ENCODE data around the gene TPGS1.
A peak's percentile ranks its signal among the peaks of the same experiment; 100 is the strongest.

TPGS1 gene

DNA sequence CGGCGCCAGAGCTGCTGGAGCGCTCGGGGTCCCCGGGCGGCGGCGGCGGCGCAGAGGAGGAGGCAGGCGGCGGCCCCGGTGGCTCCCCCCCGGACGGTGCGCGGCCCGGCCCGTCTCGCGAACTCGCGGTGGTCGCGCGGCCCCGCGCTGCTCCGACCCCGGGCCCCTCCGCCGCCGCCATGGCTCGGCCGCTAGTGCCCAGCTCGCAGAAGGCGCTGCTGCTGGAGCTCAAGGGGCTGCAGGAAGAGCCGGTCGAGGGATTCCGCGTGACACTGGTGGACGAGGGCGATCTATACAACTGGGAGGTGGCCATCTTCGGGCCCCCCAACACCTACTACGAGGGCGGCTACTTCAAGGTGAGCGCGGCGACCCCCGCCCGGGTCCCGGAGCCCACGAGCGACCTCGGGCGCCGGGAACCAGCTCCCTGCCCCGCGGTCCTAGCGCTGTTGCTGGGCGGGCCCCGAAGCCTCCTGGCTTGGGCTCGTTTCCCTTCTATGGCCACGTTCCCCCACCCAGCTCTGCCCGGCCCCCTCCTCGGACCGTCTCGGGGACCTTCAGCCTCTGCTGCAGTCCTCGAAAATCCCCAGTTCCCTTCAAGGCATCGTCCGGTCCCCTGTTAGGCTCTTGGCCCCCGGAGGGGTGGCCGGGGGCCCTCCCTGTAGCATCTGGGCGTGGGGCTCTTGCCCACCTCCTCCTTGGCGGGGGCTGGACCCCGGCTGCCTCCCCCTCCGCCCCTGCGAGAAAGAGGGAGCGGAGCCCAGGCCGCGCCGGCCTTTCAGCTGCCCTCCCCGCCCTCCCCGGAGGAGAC is 24.7 kb downstream of the TPGS1 start, which contains the start of gene CDC34:
Gene CDC34 (plus strand): TSS at position 8 of the 808 bp plus-strand sequence. CDS start 172 bp downstream, at position 180.
- 0 out of 2 replicates have a peak, but pooled peaks have one; percentile 6 for TF ChIP-seq YY1 (IDR thresholded peaks at IDR 0.05; ENCODE audit: low read depth)
- peak; percentile 88 for TF ChIP-seq ZBTB7A (IDR thresholded peaks at IDR 0.05; ENCODE audit: low read depth)
- no peak for TF ChIP-seq EGR1 (IDR thresholded peaks at IDR 0.05)
- TF ChIP-seq TAF1 (IDR thresholded peaks at IDR 0.05; ENCODE audit: low read depth) = peak; percentile 44; the same call in 1 of the 2 replicates

DNA sequence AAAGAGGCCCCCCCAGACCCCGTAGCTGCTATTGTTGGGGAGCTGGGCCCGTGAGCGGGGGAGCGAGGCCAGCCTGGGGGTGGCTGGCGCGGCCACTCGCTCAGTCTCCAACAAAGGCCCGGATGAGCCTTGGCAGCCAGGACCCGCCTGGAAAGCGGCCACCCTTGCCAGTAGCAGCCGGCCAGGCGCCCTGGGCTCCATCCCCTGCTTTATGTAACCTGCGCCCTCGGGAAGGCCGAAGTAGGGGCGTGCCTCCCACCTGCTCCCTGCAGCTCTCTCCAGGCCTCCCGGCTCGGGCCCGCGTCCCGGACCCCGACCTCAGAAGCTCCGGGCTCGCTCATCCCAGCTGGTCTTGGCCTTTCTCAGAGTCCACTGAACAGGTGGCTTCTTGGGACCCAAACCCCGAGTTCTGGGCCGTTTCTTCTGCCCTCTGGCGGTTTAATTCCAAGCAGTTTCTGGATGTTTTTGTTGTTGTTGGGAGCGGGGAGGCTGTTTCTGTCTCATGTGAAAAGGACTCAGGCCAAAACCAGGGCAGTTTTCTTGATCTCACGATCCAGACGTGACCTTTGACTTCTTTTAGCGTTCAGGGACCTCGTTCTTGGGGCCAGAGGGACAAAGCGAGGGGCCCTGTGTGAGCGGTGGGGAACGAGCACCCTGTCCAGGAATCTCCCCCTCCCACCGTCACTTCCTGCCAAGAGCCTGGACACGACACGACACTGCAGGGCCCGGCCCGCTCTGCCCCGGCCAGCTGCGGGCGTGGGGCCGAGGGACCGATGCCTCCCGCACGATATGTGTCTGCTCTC is 25.5 kb downstream of the TPGS1 start:
- TF ChIP-seq YY1 (IDR thresholded peaks at IDR 0.05; ENCODE audit: low read depth) (no peak), TAF1 (IDR thresholded peaks at IDR 0.05; ENCODE audit: low read depth) (no peak), CREB1 (IDR thresholded peaks at IDR 0.05; ENCODE audit: low read depth) (no peak), RAD21 (IDR thresholded peaks at IDR 0.05; ENCODE audit: low read depth) (peak; percentile 18; the same call in 1 of the 2 replicates), ZBTB7A (IDR thresholded peaks at IDR 0.05; ENCODE audit: low read depth) (no peak; the same call in 1 of the 2 replicates), FOXM1 (IDR thresholded peaks at IDR 0.05; ENCODE audit: borderline replicate concordance, low read depth) (no peak)

DNA sequence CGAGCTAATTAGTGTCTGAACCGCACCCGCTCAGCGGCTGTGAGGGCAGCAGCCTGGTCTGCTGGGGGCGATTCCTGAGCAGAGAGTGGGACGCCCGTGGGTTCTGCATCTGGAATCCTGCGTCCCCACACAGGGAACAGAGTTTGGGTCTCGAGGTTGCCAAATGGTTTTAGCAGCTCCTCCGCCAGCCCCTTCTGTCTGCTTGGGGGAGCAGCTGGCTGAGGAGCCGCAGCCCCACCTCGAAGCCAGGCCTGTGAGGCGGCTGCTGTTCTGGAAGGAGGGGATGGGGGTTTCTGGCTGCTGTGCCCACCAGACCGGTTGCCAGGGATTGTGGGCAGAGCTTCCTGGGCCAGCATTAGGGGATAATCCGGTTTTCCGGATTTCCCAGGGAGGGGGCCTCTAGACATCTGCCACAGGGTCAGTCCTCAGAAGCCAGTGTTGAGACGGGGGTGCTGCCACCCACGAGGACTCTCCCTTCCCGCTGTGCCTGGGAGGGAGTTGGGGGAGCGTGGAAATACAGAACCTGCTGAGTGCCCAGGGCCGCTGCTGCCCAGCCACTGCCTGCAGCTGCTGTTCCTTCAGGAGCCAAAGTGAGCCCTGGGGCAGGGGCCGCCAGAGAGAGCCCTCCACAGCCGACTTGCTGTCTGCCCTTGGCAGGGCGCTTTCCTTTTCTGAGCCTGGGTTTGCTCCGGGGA is 26.2 kb downstream of the TPGS1 start:
- TF ChIP-seq EGR1 (IDR thresholded peaks at IDR 0.05) (no peak), CREB1 (IDR thresholded peaks at IDR 0.05; ENCODE audit: low read depth) (no peak), TAF1 (IDR thresholded peaks at IDR 0.05; ENCODE audit: low read depth) (no peak), FOXM1 (IDR thresholded peaks at IDR 0.05; ENCODE audit: borderline replicate concordance, low read depth) (no peak), NFIC (IDR thresholded peaks at IDR 0.05) (no peak), CEBPB (IDR thresholded peaks at IDR 0.05) (no peak), TEAD4 (IDR thresholded peaks at IDR 0.05) (no peak)
- TF ChIP-seq, protein P1, sequence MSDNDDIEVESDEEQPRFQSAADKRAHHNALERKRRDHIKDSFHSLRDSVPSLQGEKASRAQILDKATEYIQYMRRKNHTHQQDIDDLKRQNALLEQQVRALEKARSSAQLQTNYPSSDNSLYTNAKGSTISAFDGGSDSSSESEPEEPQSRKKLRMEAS (IDR thresholded peaks at IDR 0.05) = no peak

DNA sequence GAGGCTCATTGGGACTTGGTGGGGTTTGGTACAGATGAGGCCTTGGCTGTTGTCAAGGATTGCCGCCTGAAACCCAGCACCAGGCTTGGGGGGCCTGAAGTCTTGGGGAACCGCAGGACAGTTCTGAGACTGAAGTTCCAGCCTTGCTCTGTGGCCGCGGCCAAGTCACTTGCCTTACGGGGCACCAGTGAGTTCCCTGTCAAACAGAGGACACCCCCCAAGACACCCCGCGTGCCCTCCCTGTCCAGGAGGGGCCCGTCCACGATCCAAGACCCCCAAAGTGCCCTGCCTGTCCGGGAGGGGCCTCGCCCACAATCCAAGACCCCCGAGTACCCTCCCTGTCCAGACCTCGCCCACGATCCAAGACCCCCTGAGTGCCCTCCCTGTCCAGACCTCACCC is 26.8 kb downstream of the TPGS1 start:
- no peak for TF ChIP-seq FOXM1 (IDR thresholded peaks at IDR 0.05; ENCODE audit: borderline replicate concordance, low read depth)
- TF ChIP-seq, protein P2, sequence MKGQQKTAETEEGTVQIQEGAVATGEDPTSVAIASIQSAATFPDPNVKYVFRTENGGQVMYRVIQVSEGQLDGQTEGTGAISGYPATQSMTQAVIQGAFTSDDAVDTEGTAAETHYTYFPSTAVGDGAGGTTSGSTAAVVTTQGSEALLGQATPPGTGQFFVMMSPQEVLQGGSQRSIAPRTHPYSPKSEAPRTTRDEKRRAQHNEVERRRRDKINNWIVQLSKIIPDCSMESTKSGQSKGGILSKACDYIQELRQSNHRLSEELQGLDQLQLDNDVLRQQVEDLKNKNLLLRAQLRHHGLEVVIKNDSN (IDR thresholded peaks at IDR 0.05) = no peak
- no peak for TF ChIP-seq ZBTB7A (IDR thresholded peaks at IDR 0.05; ENCODE audit: low read depth)
- TF ChIP-seq CEBPB (IDR thresholded peaks at IDR 0.05) = no peak
- no peak for TF ChIP-seq EGR1 (IDR thresholded peaks at IDR 0.05)
- TF ChIP-seq TAF1 (IDR thresholded peaks at IDR 0.05; ENCODE audit: low read depth) = no peak
- no peak for TF ChIP-seq YY1 (IDR thresholded peaks at IDR 0.05; ENCODE audit: low read depth)
- TF ChIP-seq RAD21 (IDR thresholded peaks at IDR 0.05; ENCODE audit: low read depth) = no peak
- no peak for TF ChIP-seq EP300 (IDR thresholded peaks at IDR 0.05; ENCODE audit: borderline replicate concordance)

DNA sequence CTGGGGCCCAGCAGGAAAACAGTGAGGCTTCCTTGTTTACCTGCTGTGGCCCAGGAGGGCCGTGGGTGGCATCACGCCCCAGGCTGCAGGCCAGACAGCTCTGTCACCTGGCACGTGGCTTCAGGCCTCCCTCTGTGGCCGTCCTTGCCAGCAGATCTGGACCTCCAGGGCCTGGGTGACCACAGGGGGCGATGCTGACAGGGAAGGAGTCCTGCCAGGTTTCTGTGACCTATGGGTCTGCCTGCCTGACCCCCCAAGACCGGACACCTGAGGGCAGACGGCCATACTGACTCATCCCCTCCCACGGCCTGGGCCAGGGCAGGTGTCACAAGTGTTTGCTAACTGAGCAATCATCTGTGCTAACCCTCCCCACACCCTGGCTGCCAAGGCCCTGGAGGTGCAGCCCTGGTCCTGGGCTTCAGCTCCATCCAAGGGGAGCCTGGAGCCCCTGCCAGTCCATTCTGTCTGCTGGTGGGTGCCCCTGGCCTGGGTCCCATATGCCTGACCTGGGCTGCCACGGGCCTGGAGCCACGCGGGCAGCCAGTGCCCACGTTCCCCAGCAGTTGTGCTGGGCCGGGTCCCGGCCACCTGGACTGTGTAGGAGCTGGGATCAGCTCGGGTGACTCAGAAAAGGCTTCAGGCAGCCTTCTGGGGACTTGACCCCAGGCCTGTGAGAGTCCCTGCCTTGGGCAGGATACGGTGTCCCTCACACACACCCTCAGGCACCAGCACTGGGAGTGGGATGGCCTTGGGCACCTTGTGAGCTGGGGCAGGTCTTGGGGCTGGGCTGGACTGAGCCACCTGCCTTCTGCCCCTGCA is 27.9 kb downstream of the TPGS1 start:
- TF ChIP-seq, protein P3, sequence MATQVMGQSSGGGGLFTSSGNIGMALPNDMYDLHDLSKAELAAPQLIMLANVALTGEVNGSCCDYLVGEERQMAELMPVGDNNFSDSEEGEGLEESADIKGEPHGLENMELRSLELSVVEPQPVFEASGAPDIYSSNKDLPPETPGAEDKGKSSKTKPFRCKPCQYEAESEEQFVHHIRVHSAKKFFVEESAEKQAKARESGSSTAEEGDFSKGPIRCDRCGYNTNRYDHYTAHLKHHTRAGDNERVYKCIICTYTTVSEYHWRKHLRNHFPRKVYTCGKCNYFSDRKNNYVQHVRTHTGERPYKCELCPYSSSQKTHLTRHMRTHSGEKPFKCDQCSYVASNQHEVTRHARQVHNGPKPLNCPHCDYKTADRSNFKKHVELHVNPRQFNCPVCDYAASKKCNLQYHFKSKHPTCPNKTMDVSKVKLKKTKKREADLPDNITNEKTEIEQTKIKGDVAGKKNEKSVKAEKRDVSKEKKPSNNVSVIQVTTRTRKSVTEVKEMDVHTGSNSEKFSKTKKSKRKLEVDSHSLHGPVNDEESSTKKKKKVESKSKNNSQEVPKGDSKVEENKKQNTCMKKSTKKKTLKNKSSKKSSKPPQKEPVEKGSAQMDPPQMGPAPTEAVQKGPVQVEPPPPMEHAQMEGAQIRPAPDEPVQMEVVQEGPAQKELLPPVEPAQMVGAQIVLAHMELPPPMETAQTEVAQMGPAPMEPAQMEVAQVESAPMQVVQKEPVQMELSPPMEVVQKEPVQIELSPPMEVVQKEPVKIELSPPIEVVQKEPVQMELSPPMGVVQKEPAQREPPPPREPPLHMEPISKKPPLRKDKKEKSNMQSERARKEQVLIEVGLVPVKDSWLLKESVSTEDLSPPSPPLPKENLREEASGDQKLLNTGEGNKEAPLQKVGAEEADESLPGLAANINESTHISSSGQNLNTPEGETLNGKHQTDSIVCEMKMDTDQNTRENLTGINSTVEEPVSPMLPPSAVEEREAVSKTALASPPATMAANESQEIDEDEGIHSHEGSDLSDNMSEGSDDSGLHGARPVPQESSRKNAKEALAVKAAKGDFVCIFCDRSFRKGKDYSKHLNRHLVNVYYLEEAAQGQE (IDR thresholded peaks at IDR 0.05; ENCODE audit: low read depth) = no peak
- TF ChIP-seq EP300 (IDR thresholded peaks at IDR 0.05; ENCODE audit: borderline replicate concordance) = no peak
- TF ChIP-seq NFIC (IDR thresholded peaks at IDR 0.05) = peak; percentile 39
- no peak for TF ChIP-seq TAF1 (IDR thresholded peaks at IDR 0.05; ENCODE audit: low read depth)
- no peak for TF ChIP-seq RAD21 (IDR thresholded peaks at IDR 0.05; ENCODE audit: low read depth)
- no peak for TF ChIP-seq EGR1 (IDR thresholded peaks at IDR 0.05)
- TF ChIP-seq, protein P1 (IDR thresholded peaks at IDR 0.05) = peak; percentile 66
- no peak for TF ChIP-seq TEAD4 (IDR thresholded peaks at IDR 0.05)
- TF ChIP-seq CREB1 (IDR thresholded peaks at IDR 0.05; ENCODE audit: low read depth) = no peak
- no peak for TF ChIP-seq CEBPB (IDR thresholded peaks at IDR 0.05)
- TF ChIP-seq FOXM1 (IDR thresholded peaks at IDR 0.05; ENCODE audit: borderline replicate concordance, low read depth) = no peak
- TF ChIP-seq YY1 (IDR thresholded peaks at IDR 0.05; ENCODE audit: low read depth) = no peak
- no peak for TF ChIP-seq ZBTB7A (IDR thresholded peaks at IDR 0.05; ENCODE audit: low read depth)
- TF ChIP-seq TCF12 (IDR thresholded peaks at IDR 0.05; ENCODE audit: low read depth) = 0 out of 2 replicates have a peak, but pooled peaks have one; percentile 30
- TF ChIP-seq, protein P2 (IDR thresholded peaks at IDR 0.05) = 0 out of 2 replicates have a peak, but pooled peaks have one; percentile 30
